ENCODE data around the gene MAT2B. TPM values are rescaled to one million over a fixed set of nuclear protein-coding genes. Genes with fewer than 3 reads are reported as not detected.
A peak's percentile ranks its signal among the peaks of the same experiment; 100 is the strongest.

Gene MAT2B
- total and polyA plus RNA-seq, 2 of the 13 experiments (the other 11 are each of a cell fraction or from before 2014, with no cell fraction given) = 20.2 to 37.1 TPM

DNA sequence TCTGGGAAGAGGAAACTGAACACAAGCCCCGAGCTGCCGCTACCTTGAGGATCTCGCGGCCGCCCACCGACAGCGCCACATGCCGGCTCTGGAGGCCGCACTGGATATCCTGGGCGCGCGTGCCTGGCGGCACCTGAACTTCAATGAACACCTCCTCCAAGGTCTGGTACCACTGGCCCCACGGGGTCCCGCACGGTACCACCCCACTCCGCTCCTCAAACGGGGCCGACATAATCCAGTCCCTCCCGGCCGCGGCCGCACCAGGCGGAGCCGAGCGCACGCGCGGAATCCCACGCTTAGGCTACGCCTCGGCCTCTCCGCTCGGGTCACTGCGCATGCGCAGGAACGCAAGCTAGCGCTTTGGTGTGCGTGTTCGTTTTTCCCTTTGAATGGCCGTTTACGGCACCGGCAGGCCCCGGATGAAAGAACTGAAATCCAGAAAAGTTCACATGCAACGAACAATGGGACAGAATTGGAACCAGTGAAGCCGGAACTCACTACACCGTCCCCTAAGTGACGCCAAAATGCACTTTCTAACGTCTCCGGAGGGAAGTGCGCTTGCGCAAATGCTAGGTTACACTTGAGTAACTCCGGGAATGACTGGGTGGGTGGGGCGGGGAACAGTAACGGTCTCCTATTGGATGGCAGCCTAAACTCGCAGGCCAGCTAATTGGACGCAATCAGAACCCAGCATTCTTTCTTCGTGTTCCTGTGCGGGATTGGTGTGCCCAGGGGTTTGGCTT lies 45.4 kb upstream of the MAT2B start, which contains the start of gene NUDCD2 (continued):
- TF ChIP-seq ZNF549 (CRISPR knock-in tag; IDR thresholded peaks at IDR 0.05) (no peak), MAZ (IDR thresholded peaks at IDR 0.05; ENCODE audit: borderline replicate concordance, low read depth, low read length) (no peak), MAZ (CRISPR knock-in tag; IDR thresholded peaks at IDR 0.05; ENCODE audit: low read depth) (no peak; the same call in 1 of the 2 replicates), HOXD1 (CRISPR knock-in tag; IDR thresholded peaks at IDR 0.05) (no peak), XBP1 (CRISPR knock-in tag; IDR thresholded peaks at IDR 0.05) (peak; percentile 59; the same call in 1 of the 2 replicates), CC2D1A (CRISPR knock-in tag; IDR thresholded peaks at IDR 0.05) (no peak; the same call in 1 of the 2 replicates), GTF2F1 (IDR thresholded peaks at IDR 0.05; ENCODE audit: low read length) (no peak), ZFP1 (CRISPR knock-in tag; IDR thresholded peaks at IDR 0.05) (no peak), DR1 (CRISPR knock-in tag; IDR thresholded peaks at IDR 0.05) (peak; percentile 69), KDM3A (CRISPR knock-in tag; IDR thresholded peaks at IDR 0.05; ENCODE audit: low read depth) (0 out of 2 replicates have a peak, but pooled peaks have one; percentile 26), KLF15 (CRISPR knock-in tag; IDR thresholded peaks at IDR 0.05; ENCODE audit: borderline replicate concordance) (0 out of 2 replicates have a peak, but pooled peaks have one; percentile 78), ZNF326 (CRISPR knock-in tag; IDR thresholded peaks at IDR 0.05; ENCODE audit: borderline replicate concordance) (no peak), FOXO1 (CRISPR knock-in tag; IDR thresholded peaks at IDR 0.05) (no peak), SMARCE1 (IDR thresholded peaks at IDR 0.05; ENCODE audit: borderline replicate concordance) (no peak), NFIB (CRISPR knock-in tag; IDR thresholded peaks at IDR 0.05; ENCODE audit: borderline replicate concordance) (peak; percentile 72; the same call in 1 of the 2 replicates), ZNF160 (CRISPR knock-in tag; IDR thresholded peaks at IDR 0.05) (peak; percentile 52; the same call in 1 of the 2 replicates), NFATC3 (CRISPR knock-in tag; IDR thresholded peaks at IDR 0.05) (peak; percentile 74; the same call in 1 of the 2 replicates)
- TF ChIP-seq, protein P1, sequence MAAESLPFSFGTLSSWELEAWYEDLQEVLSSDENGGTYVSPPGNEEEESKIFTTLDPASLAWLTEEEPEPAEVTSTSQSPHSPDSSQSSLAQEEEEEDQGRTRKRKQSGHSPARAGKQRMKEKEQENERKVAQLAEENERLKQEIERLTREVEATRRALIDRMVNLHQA (CRISPR knock-in tag; IDR thresholded peaks at IDR 0.05) = no peak
- TF ChIP-seq, protein P2, sequence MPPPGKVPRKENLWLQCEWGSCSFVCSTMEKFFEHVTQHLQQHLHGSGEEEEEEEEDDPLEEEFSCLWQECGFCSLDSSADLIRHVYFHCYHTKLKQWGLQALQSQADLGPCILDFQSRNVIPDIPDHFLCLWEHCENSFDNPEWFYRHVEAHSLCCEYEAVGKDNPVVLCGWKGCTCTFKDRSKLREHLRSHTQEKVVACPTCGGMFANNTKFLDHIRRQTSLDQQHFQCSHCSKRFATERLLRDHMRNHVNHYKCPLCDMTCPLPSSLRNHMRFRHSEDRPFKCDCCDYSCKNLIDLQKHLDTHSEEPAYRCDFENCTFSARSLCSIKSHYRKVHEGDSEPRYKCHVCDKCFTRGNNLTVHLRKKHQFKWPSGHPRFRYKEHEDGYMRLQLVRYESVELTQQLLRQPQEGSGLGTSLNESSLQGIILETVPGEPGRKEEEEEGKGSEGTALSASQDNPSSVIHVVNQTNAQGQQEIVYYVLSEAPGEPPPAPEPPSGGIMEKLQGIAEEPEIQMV (CRISPR knock-in tag; IDR thresholded peaks at IDR 0.05; ENCODE audit: low read depth) = peak; percentile 69; the same call in 1 of the 2 replicates
- TF ChIP-seq, protein P3, sequence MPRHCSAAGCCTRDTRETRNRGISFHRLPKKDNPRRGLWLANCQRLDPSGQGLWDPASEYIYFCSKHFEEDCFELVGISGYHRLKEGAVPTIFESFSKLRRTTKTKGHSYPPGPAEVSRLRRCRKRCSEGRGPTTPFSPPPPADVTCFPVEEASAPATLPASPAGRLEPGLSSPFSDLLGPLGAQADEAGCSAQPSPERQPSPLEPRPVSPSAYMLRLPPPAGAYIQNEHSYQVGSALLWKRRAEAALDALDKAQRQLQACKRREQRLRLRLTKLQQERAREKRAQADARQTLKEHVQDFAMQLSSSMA (CRISPR knock-in tag; IDR thresholded peaks at IDR 0.05) = no peak
- TF ChIP-seq, protein P4, sequence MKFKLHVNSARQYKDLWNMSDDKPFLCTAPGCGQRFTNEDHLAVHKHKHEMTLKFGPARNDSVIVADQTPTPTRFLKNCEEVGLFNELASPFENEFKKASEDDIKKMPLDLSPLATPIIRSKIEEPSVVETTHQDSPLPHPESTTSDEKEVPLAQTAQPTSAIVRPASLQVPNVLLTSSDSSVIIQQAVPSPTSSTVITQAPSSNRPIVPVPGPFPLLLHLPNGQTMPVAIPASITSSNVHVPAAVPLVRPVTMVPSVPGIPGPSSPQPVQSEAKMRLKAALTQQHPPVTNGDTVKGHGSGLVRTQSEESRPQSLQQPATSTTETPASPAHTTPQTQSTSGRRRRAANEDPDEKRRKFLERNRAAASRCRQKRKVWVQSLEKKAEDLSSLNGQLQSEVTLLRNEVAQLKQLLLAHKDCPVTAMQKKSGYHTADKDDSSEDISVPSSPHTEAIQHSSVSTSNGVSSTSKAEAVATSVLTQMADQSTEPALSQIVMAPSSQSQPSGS (CRISPR knock-in tag; IDR thresholded peaks at IDR 0.05) = peak; percentile 63
- TF ChIP-seq, protein P5, sequence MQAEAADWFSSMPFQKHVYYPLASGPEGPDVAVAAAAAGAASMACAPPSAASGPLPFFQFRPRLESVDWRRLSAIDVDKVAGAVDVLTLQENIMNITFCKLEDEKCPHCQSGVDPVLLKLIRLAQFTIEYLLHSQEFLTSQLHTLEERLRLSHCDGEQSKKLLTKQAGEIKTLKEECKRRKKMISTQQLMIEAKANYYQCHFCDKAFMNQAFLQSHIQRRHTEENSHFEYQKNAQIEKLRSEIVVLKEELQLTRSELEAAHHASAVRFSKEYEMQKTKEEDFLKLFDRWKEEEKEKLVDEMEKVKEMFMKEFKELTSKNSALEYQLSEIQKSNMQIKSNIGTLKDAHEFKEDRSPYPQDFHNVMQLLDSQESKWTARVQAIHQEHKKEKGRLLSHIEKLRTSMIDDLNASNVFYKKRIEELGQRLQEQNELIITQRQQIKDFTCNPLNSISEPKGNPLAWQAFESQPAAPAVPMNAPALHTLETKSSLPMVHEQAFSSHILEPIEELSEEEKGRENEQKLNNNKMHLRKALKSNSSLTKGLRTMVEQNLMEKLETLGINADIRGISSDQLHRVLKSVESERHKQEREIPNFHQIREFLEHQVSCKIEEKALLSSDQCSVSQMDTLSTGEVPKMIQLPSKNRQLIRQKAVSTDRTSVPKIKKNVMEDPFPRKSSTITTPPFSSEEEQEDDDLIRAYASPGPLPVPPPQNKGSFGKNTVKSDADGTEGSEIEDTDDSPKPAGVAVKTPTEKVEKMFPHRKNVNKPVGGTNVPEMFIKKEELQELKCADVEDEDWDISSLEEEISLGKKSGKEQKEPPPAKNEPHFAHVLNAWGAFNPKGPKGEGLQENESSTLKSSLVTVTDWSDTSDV (CRISPR knock-in tag; IDR thresholded peaks at IDR 0.05) = no peak
